CD1c-positive myeloid dendritic cell (primary cell): ENCODE measurements around the gene EXD2.
A peak's percentile ranks its signal among the peaks of the same experiment; 100 is the strongest.
"Not testable (repeated sequence)": the region's sequence is repeated elsewhere in the genome, so short reads cannot be mapped to it uniquely, and the experiment has no call there.

Source experiments
- DNase-seq: peaks from one replicate; pipeline ENCODE4 v3.0.0-alpha.2; 2016; ENCODE audit errors: extremely low spot score

The EXD2 gene

GRCh38 chr14:69191340-69192111 lies at the start of gene EXD2:
TSS of gene EXD2 (plus strand) at chr14:69191498. CDS start at chr14:69209471, 17,973 bp downstream.
- DNase-seq = peak; percentile 72

GRCh38 chr14:69141550-69141949 lies 49.7 kb upstream of the EXD2 start:
- DNase-seq = no peak

GRCh38 chr14:69142101-69142500 lies 49.2 kb upstream of the EXD2 start:
- no peak for DNase-seq

GRCh38 chr14:69149461-69150244 lies 41.6 kb upstream of the EXD2 start:
- no peak for DNase-seq

GRCh38 chr14:69151458-69152180 lies 39.7 kb upstream of the EXD2 start:
- DNase-seq = peak; percentile 77

- peak; percentile 37 for DNase-seq
Measured at GRCh38 chr14:69152181-69152901, 39.0 kb upstream of the EXD2 start.

- no peak for DNase-seq
Measured at GRCh38 chr14:69152902-69153151, 38.5 kb upstream of the EXD2 start, which contains the start of gene DCAF5. TSS of gene DCAF5 (minus strand) at chr14:69153119. CDS start at chr14:69152978, 141 bp downstream.

- peak; percentile 94 for DNase-seq
Measured at GRCh38 chr14:69153152-69153872, 38.0 kb upstream of the EXD2 start.

- no peak for DNase-seq
Measured at GRCh38 chr14:69153873-69154270, 37.4 kb upstream of the EXD2 start.

GRCh38 chr14:69154779-69155178 lies 36.5 kb upstream of the EXD2 start:
- no peak for DNase-seq

GRCh38 chr14:69156224-69156623 lies 35.1 kb upstream of the EXD2 start:
- no peak for DNase-seq

- no peak for DNase-seq
Measured at GRCh38 chr14:69161590-69161989, 29.7 kb upstream of the EXD2 start.

- not testable (repeated sequence) for DNase-seq
Measured at GRCh38 chr14:69165787-69166186, 25.5 kb upstream of the EXD2 start.

- no peak for DNase-seq
Measured at GRCh38 chr14:69170839-69171238, 20.5 kb upstream of the EXD2 start.

- DNase-seq = no peak
Measured at GRCh38 chr14:69171569-69171968, 19.7 kb upstream of the EXD2 start.

- no peak for DNase-seq
Measured at GRCh38 chr14:69175130-69175529, 16.2 kb upstream of the EXD2 start.

GRCh38 chr14:69181491-69181890 lies 9.8 kb upstream of the EXD2 start:
- DNase-seq = no peak

GRCh38 chr14:69182580-69182979 lies 8.7 kb upstream of the EXD2 start:
- not testable (repeated sequence) for DNase-seq

- DNase-seq = peak; percentile 43
Measured at GRCh38 chr14:69183735-69184134, 7.6 kb upstream of the EXD2 start.

- no peak for DNase-seq
Measured at GRCh38 chr14:69190191-69190590, 1.1 kb upstream of the EXD2 start.

- no peak for DNase-seq
Measured at GRCh38 chr14:69193721-69194120, 2.4 kb downstream of the EXD2 start.
